BLaER1 treated with 17β-estradiol and CSF1 and Interleukin-3, amounts not matched to agents 10 nM and 100 nM (cell line): Measurements from ENCODE around the gene HSP90AA1.
A peak's percentile ranks its signal among the peaks of the same experiment; 100 is the strongest.
"Not testable (repeated sequence)": the region's sequence is repeated elsewhere in the genome, so short reads cannot be mapped to it uniquely, and the experiment has no call there.

Source experiments
- H3K27ac ChIP-seq, 11 experiments: shearing (Covaris generic); formaldehyde crosslinking; 2 replicates each; pipeline ENCODE4 v1.8.1; 2022
- H3K27me3 ChIP-seq, 11 experiments: shearing (Covaris generic); formaldehyde crosslinking; 2 replicates each; pipeline ENCODE4 v1.8.1; 2022
- H3K36me3 ChIP-seq, 11 experiments: shearing (Covaris generic); formaldehyde crosslinking; 2 replicates each; pipeline ENCODE4 v1.8.1; 2022
- H3K4me1 ChIP-seq, 10 experiments: shearing (Covaris generic); formaldehyde crosslinking; 2 replicates each; pipeline ENCODE4 v1.8.1; 2022
- H3K4me2 ChIP-seq, 11 experiments: shearing (Covaris generic); formaldehyde crosslinking; 2 replicates each; pipeline ENCODE4 v1.8.1; 2022
- H3K4me3 ChIP-seq, 10 experiments: shearing (Covaris generic); formaldehyde crosslinking; 2 replicates each; pipeline ENCODE4 v1.8.1; 2022
- H3K9ac ChIP-seq, 11 experiments: shearing (Covaris generic); formaldehyde crosslinking; 2 replicates each; pipeline ENCODE4 v1.8.1; 2022
- H3K9me3 ChIP-seq, 11 experiments: shearing (Covaris generic); formaldehyde crosslinking; replicated peaks in 1 of 11; 2 replicates each; pipeline ENCODE4 v1.8.1; 2022
- H4K20me1 ChIP-seq, 11 experiments: shearing (Covaris generic); formaldehyde crosslinking; 2 replicates each; pipeline ENCODE4 v1.8.1; 2022
- Cebpa-rat ChIP-seq, 11 experiments: shearing (Covaris generic); IDR thresholded peaks; 2 replicates each; pipeline ENCODE4 v1.8.1; 2022

HSP90AA1 gene

DNA sequence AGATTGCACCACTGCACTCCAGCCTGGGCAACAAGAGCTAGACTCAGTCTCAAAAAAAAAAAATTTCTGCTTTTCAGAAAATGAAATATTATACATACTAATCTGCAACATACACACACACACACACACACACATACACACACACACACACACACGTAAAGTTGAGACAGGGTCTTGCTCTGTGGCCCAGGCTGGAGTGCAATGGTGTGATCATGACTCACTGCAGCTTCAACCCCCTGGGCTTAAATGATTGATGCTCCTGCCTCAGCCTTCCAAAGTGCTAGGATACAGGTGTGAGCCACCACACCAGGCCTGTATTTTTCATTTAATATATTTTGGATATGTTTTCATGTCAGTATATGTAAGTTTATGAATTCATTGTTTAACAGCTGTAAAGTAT lies 34.0 kb upstream of the HSP90AA1 start:
- H3K27ac ChIP-seq = no peak overlapping the region
- H3K4me3 ChIP-seq = no peak overlapping the region

DNA sequence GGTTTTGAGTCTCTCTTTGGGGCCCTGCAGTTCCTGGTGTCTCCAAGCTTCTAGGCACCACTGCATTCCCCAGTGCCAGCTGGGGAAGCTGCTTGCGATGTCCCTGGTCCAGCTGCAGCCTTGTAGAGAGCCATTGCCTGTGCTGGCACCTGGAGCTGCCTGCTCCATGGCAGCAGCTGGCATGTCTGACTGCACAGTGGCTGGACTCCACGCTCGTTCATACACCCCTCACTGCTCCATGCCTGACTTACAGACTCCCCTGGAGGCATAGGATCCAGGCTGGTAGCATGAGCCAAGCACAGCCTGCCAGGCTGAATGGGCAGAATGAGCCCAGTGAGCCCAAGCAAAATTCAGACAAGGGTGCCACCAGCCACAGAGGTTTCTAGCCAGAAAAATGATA lies 31.0 kb upstream of the HSP90AA1 start:
- Histone ChIP-seq H3K9ac (no peak overlapping the region), H3K9me3 (peaks cover 22 to 36% (median 26%) of the 10 kb centered on the region in 11 experiments), H4K20me1 (no peaks in the 10 kb centered on the region), H3K4me3 (no peak overlapping the region), H3K27ac (no peak overlapping the region), H3K27me3 (no peaks in the 10 kb centered on the region), H3K4me2 (no peak overlapping the region), H3K4me1 (no peaks in the 10 kb centered on the region), H3K36me3 (peaks cover 9 to 23% (median 18%) of the 10 kb centered on the region in 11 experiments; a peak in 20 of 22 replicates)
- TF ChIP-seq Cebpa-rat (IDR thresholded peaks at IDR 0.05) = no peak

More for the DNA sequence above, 34.0 kb upstream of the HSP90AA1 start:
- TF ChIP-seq Cebpa-rat (IDR thresholded peaks at IDR 0.05) = no peak
- Histone ChIP-seq H3K27me3 (no peaks in the 10 kb centered on the region), H3K9ac (no peak overlapping the region), H3K36me3 (peaks cover 9 to 23% (median 18%) of the 10 kb centered on the region in 11 experiments; a peak in 20 of 22 replicates), H4K20me1 (no peaks in the 10 kb centered on the region), H3K4me1 (no peaks in the 10 kb centered on the region), H3K9me3 (peaks cover 22 to 31% (median 25%) of the 10 kb centered on the region in 11 experiments), H3K4me2 (no peak overlapping the region)

DNA sequence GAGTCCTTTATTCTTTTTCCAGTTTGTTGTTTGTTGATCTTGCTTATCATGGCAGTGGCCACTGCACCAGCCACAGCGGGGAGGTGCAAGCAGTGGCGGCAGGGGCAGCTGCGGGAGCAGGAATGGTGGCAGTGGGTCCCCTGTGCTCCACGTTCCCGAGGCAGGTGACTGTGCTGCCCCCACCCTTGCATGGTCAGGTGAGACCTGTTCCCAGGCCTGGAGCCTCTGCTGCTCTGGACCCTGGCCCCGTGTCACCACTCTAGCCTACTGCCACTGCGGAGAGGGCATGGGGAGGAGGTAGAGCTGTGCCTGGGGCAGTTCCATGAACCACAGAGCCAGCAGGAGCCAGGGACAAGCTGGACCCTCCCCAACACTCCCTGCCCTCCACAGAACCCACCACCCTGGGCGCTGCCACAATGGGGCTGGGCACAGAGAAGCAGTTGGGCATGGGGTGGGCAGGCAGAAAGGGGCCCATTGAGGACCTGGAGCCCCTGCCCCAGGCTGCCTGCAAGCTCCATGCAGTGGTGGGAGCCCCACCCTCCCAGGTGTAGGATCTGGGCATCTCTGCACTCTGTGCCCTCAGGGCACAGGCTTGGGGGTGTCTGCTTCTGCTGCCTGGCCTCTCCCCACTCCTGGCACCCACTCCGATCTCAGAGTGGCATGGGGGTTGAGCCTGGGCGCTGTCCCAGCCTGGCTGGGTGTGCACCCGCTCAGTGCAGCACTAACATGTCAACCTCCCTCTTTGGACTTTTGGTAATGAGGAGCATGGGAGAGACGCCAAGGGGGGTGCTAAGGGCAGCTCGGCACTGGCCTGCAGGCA lies 29.7 kb upstream of the HSP90AA1 start:
- no peak overlapping the region for H3K27ac ChIP-seq
- no peaks in the 10 kb centered on the region for H3K27me3 ChIP-seq
- H4K20me1 ChIP-seq = no peaks in the 10 kb centered on the region
- H3K9ac ChIP-seq = no peak overlapping the region
- H3K4me2 ChIP-seq = no peak overlapping the region
- peaks cover 9 to 25% (median 18%) of the 10 kb centered on the region in 11 experiments; a peak in 21 of 22 replicates for H3K36me3 ChIP-seq
- peaks cover 32 to 47% (median 34%) of the 10 kb centered on the region in 11 experiments for H3K9me3 ChIP-seq
- peak overlapping the region in 1 of 10 experiments; percentile 19; a peak in 2 of 20 replicates for H3K4me3 ChIP-seq
- no peaks in the 10 kb centered on the region for H3K4me1 ChIP-seq
- no peak for TF ChIP-seq Cebpa-rat (IDR thresholded peaks at IDR 0.05)

DNA sequence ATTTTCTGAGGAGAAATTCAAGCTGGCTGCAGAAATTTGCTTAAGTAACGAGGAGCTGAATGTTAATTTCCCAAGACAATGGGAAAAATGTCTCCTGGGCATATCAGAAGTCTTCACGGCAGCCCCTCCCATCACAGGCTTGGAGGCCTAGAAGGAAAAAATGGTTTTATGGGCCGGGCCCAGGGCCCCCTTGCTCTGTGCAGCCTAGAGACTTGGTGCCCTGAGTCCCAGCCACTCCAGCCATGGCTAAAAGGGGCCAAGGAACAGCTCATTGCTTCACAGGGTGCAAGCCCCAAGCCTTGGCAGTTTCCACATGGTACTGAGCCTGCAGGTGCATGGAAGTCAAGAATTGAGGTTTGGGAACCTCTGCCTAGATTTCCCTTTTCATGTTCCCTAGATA lies 24.3 kb upstream of the HSP90AA1 start:
- Histone ChIP-seq H3K27me3 (no peaks in the 10 kb centered on the region), H3K4me1 (peaks cover 0 to 14% (median 8%) of the 10 kb centered on the region in 10 experiments; a peak in 10 of 20 replicates), H3K9me3 (peaks cover 29 to 47% (median 38%) of the 10 kb centered on the region in 11 experiments), H4K20me1 (no peaks in the 10 kb centered on the region), H3K9ac (no peak overlapping the region), H3K4me3 (no peak overlapping the region; a peak in 1 of 20 replicates), H3K27ac (no peak overlapping the region), H3K36me3 (peaks cover 0 to 14% (median 7%) of the 10 kb centered on the region in 11 experiments; a peak in 9 of 22 replicates), H3K4me2 (no peak overlapping the region)
- TF ChIP-seq Cebpa-rat (IDR thresholded peaks at IDR 0.05) = no peak

DNA sequence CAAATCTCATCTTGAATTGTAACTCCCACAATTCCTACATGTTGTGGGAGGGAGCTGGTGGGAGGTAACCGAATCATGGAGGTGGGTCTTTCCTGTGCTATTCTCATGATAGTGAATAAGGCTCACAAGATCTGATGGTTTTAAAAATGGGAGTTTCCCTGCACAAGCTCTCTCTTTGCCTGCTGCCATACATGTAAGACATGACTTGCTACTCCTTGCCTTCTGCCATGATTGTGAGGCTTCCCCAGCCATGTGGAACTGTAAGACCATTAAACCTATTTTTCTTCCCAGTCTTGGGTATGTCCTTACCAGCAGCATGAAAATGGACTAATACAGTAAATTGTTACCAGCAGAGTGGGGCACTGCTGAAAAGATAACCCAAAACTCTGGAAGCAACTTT lies 22.5 kb upstream of the HSP90AA1 start:
- Histone ChIP-seq H3K9me3 (peaks cover 29 to 47% (median 37%) of the 10 kb centered on the region in 11 experiments), H3K4me1 (peaks cover 0 to 24% (median 12%) of the 10 kb centered on the region in 10 experiments; a peak in 10 of 20 replicates), H3K36me3 (peaks cover 0 to 14% (median 7%) of the 10 kb centered on the region in 11 experiments; a peak in 9 of 22 replicates)
- not testable (repeated sequence) for H4K20me1 ChIP-seq, H3K4me2 ChIP-seq, H3K27me3 ChIP-seq, H3K9ac ChIP-seq, H3K4me3 ChIP-seq, H3K27ac ChIP-seq

DNA sequence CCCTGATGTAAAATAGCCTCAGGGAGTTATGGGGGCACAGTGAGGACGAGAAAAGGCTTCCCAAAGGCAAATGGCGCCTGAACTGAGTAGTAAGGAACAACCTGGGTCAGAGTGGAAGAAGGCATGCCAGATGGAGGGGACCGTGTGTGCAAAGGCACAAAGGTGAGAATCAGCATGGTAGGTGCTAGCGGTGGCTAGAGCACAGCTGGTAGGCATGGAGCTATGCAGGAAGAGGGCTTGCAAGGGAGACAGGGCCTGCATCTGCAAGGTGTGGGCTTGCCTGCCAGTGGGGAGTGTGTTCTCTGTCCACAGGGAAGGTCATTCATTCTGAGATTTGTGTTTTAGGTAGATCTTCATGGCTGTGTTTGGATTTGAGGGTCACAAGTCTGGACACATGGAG lies 18.5 kb upstream of the HSP90AA1 start:
- Histone ChIP-seq H4K20me1 (no peaks in the 10 kb centered on the region), H3K4me1 (peaks cover 5 to 38% (median 21%) of the 10 kb centered on the region in 10 experiments; a peak in 16 of 20 replicates), H3K27me3 (no peaks in the 10 kb centered on the region), H3K4me2 (peak overlapping the region in 5 of 11 experiments; percentile 43 to 69 (median 65); a peak in 8 of 22 replicates), H3K9me3 (peaks cover 11 to 17% (median 15%) of the 10 kb centered on the region in 11 experiments; a peak in 20 of 22 replicates), H3K9ac (no peak overlapping the region), H3K27ac (peak overlapping the region in 2 of 11 experiments; percentile 55; a peak in 2 of 22 replicates), H3K4me3 (no peak overlapping the region), H3K36me3 (peaks cover 0 to 11% (median 0%) of the 10 kb centered on the region in 11 experiments; a peak in 1 of 22 replicates)
- no peak for TF ChIP-seq Cebpa-rat (IDR thresholded peaks at IDR 0.05)

DNA sequence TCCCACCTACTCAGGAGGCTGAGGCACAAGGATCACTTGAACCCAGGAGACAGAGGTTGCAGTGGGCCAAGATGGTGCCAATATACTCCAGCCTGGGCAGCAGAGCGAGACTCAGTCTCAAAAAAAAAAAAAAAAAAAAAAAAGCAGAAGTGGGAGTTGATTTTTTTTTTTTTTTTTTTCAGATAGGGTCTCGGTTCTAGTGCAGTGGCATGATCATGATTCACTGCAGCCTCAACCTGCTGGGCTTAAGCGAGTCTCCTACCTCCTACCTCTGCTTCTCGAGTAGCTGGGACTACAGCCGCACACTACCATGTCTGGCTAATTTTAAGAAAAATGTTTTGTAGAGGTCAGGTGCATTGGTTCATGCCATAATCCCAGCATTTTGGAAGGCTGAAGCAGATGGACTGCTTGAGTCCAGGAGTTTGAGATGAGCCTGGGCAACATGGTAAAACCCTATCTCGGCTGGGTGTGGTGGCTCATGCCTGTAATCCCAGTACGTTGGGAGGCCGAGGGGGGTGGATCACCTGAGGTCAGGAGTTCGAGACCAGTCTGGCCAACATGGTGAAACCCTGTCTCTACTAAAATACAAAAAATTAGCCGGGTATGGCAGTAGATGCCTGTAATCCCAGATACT lies 16.3 kb upstream of the HSP90AA1 start:
- Histone ChIP-seq H3K36me3 (peaks cover 0 to 11% (median 0%) of the 10 kb centered on the region in 11 experiments; a peak in 2 of 22 replicates), H4K20me1 (no peaks in the 10 kb centered on the region), H3K4me2 (peak overlapping the region in 7 of 11 experiments; percentile 16 to 62 (median 48); a peak in 10 of 22 replicates), H3K27me3 (no peaks in the 10 kb centered on the region), H3K27ac (no peak overlapping the region), H3K4me3 (no peak overlapping the region), H3K9ac (no peak overlapping the region), H3K4me1 (peaks cover 5 to 38% (median 21%) of the 10 kb centered on the region in 10 experiments; a peak in 16 of 20 replicates), H3K9me3 (no peaks in the 10 kb centered on the region)
- no peak for TF ChIP-seq Cebpa-rat (IDR thresholded peaks at IDR 0.05)

DNA sequence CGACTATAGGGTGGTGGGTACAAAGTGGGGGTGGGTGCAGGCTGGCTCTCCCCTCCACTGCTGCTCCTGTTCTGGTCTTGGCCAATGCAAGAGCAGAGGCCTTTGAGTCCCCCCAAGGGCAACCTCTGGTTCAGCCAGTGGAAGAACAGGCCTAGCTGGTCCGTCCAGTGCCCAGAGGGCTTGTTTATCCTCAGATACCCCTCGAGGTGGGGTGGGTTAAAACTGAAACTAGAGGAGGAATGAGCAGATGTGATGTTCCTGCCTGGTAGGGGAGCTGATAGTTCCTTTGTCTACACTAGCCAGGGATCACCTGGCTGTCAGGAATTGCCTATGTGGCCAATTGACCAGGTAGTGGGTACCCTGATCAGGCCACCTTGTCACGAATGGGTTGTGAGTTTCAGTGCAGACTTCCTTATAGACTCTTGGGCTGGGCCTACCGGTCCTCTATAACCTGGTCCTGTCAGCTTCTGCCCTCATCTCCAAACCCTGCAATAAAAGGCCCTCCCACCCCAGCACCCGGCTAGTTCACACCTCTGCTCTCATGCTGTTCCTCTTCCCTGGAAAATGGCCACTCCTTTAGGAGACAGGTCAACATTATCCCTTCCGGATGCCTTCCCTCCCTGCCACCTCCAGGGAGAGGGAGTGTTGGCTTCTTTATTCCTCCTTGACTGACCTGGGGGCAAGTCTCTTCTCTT lies 10.7 kb upstream of the HSP90AA1 start:
- no peaks in the 10 kb centered on the region for H4K20me1 ChIP-seq
- no peaks in the 10 kb centered on the region for H3K9me3 ChIP-seq
- peak overlapping the region in 6 of 11 experiments; percentile 28 to 44 (median 32); a peak in 7 of 22 replicates for H3K9ac ChIP-seq
- peaks cover 0 to 11% (median 0%) of the 10 kb centered on the region in 11 experiments; a peak in 2 of 22 replicates for H3K36me3 ChIP-seq
- no peak for TF ChIP-seq Cebpa-rat (IDR thresholded peaks at IDR 0.05)
- H3K27me3 ChIP-seq = no peaks in the 10 kb centered on the region
- H3K4me2 ChIP-seq = no peak overlapping the region; a peak in 1 of 22 replicates
- no peak overlapping the region for H3K4me3 ChIP-seq
- peak overlapping the region in 1 of 11 experiments; percentile 6; a peak in 2 of 22 replicates for H3K27ac ChIP-seq
- peaks cover 7 to 18% (median 15%) of the 10 kb centered on the region in 10 experiments for H3K4me1 ChIP-seq
